Nucleus accumbens (tissue), 56 donors: ENCODE results near the gene MED31.
"Not testable (repeated sequence)": the region's sequence is repeated elsewhere in the genome, so short reads cannot be mapped to it uniquely, and the experiment has no call there.

Source experiments
- DNase-seq, 56 donors: peaks; one replicate each; lab custom pipeline; 2025; lab: John Stamatoyannopoulos, UW

Gene MED31

DNA sequence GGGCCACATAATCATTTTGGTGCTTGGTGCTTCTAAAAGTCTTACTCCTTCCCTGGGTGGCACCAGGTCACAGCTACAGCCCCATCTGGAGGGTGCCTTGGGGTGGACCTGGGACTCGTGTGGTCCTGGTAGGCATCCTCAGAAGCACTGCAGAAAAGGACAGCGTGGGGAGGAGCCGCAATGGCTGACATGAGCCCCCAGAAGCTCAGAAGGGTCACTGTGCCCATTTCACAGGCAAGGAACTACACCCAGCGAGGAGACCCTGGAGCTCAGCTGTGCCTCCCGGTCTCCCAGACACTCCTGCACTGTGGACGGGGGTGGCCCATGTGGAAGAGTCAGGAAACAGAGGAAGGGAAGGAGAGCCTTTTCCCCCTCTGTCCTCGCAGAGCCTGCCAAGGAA is 26.5 kb upstream of the MED31 start:
- no peak for DNase-seq

DNA sequence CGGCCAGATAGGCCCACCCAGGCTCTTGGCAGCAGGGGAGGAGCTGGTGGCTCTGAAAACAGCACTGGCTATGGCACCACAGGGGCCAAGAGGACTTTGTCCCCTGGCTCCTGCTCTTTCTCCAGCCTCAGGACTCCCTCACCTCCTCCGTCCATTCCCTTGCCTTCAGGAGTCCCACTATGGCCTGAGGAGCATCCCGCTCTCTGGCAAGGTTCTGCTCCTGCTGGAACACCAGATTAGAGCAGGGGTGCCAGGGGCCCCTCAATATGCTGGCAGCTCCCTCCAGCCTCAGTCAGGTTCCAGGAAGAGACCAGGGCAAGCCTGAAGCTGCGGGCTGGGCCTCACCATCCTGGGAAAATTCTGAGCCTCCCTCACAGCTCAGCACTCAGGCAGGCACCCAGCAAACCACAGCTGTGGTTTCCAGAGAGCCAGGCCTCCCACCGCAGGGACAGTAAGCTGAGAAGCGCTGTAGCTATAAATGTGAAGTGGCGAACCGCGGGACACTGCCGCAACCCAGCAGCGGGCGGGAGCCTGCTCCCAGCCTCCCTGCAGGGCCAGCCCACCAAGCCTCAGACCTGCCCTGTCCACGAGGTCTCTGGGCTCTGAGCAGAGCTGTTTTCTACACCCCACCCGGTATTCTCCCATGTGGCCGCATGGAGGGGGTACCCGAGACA is 25.9 kb upstream of the MED31 start:
- DNase-seq = no peak

DNA sequence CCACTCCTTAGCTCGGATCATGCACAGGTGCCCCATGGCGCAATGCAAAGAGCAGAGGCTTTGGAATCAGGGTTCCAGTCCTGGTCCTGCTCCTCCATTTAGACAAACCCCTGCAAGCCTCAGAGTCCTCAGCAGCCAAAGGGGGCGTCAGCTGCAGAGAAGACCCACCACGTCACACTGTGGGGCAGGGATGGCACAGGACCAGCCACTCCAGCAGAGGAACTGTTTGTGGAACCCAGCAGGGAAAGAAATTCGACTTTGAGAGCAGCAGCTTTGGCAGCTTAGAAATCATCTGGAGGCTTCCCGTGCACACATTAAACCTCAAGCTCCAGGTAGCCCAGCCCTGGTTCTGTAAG is 25.4 kb upstream of the MED31 start:
- DNase-seq = no peak

DNA sequence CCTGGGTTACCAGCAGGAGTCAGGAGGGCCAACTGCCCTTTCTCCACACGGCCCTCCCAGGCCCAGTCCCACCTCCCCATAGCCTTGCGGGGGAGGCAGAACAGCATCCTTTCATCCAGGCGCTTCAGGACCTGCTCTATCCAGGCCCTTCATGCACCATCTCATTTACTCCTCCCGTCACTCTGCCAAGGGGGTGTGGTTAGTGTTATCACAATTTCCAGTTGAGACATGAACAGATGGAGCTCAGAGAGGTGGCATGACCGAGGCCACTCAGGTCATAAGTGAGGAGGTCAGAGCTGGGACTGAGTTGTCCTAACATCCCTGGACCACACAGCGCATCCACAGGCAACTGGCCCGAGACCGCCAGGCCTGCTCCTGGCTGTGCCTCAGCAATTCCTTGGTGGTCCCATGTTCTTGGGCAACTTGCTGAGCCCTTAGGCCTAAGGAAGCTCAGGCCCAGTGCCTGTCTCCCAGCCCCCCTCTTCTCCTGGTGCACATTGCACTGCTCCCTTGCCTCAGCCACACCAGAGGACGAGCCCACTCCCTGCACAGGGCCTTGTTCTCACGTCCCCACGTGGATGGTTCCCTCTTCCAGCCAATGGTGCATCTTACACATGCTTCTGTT is 23.9 kb upstream of the MED31 start:
- no peak for DNase-seq

- no peak for DNase-seq
Measured at GRCh38 chr17:6674586-6674985, 23.2 kb upstream of the MED31 start.

DNA sequence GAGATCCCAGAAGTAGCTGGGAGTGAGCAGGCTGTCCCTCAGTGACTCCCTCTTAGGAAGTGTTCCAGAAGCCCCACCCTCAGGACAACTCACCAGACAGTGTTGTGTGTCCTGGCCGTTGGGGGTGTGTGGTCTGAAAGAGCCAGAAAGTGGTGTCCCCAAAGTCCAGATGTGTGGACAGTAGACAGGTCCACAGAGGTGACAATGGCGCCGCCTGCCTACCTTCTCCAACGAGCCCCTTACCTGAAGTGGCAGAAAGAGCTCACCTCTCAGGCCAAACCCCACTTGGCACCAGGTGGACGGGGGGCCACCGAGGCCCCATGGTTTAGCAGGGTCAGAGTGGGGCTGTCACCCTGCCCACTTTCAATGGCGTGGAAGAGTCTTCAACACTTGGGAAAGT is 20.0 kb upstream of the MED31 start:
- no peak for DNase-seq

DNA sequence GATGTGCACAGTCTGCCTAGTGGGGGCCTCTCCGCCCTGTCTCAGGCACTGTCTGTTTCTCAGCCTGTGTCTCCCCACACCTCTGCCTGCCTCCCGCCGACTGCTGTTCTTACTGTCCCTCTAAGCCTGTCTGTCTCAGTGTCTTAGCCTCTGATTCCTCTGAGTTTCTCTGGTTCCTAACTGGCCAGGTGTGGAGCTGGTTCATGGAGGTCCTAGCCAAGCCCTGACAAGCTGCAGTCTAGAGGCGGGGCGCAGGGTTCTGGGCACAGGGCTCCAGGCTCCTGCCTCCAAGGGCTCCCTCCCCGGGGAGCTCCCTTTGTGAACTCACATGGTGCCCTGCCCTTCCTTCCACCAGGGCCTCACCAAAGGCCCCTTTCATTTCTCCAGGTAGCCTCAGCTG is 19.6 kb upstream of the MED31 start:
- no peak for DNase-seq

DNA sequence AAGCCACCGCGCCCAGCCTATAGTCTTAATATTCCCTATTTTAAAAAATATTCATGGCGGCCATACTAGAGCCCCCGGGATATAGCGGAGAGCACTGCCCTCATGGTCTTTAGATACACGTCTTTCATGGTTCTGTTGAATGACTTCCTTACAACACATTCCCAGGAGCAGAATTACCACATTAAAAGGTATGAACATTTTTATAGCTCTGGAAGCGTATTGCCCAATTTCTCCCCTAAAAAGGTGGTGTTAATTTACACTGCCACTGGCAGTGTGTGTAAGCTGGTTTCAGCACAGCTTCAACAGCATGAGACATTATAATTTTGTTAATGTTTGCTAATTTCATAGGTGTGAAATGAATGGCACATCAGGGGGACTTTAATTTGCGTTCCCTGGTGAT is 19.2 kb upstream of the MED31 start:
- no peak for DNase-seq

DNA sequence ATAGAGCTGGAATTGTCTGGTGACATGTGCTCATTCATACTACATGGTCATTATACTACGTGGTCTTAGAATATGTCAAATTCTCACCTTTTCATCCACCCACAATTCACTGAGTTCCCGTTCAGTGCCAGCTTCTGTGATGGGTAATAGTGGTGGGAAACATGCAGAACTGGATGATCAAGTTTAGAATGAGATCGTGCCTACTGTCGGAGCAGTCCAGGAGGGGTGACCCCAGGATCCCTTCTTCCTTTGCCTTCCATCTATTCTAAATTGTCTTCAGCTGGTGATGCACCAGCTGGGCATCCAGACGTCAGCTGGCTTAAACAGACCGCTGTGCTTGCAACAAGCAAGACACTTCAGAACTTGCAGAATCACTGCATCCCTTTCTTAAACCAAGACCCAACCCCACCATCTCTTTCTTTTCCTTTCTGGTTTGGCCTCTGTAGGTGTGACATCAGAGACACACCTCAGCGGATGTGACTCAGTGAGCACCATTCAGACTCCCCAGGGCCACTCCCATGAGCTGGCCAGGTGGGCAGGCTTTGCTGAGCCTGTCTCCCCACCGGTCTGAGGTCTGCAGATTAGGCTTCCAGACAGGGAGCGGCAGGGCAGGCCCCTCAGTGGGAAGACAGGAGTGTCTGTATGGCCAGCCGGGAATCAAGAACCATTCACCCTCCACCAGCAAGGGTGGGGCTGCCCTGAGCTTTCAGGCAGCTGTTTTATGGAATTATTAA is 18.2 kb upstream of the MED31 start:
- no peak for DNase-seq

DNA sequence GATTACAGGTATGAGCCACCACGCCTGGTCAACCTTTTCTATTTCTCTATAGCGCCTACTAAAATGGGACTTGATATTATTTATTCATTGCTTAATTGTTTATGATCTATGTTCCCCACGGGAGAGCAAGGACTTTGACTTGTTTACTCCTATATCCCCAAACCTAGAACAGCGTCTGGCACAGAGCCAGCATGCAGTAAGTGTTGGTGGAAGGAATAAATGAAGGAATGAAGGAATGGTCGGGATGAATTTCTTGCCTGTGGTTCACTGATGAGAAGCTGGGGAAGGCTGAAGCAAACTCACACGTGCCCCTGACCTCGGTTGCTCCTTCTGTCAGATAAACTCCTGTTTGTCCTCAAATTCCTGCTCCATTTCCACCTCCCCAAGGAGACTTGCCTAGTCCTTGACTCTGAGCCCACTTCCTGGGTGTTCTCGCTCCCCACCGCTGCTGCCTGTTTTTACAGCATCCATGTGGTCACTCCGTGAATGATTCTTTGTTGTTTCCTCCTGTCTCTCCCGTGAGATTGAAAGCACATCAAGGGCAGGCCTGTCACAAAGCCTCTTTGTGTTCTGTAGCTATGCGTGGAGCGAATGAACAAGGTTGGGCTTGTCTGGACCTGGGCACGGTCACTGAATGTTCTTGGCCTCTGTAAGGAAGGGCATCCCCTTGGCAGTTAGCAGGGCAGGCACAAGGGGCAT is 17.5 kb upstream of the MED31 start:
- DNase-seq = no peak

DNA sequence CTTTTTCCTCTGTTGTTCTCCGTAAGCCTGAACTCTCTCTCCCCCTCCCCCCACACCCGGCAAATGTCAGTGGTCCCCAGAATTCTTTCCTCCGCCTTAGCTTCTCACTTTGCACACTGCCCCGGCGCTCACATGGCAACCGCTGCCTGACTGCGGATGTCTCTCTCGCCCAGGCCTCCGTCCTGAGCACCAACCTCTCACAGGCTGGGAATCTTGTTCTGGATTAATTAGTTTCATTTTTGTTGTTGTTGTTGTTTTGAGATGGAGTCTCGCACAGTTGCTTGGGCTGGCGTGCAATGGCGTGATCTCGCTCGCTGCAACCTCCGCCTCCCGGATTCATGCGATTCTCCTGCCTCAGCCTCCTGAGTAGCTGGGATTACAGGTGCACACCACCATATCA is 16.8 kb upstream of the MED31 start:
- DNase-seq = no peak

DNA sequence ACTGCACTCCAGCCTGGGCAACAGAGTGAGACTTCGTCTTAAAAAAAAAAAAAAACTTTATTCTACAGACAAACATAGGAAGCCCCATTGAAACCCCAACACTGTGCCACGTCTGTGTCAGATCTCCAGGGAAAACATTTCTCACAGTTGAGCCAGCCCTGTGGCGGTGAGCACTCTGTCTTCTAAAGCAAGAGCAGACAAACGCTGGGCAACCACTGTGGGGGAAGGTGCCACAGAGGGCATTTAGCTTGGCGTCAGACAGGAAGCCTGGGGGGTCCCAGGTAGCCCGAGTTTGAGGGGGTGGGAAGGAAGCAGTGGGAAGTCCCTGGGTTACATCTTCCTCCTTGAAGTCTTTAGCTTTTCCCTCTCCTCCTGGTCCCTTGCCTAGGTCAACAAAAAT is 16.1 kb upstream of the MED31 start:
- DNase-seq = no peak

- DNase-seq = no peak
Measured at GRCh38 chr17:6666557-6666956, 15.2 kb upstream of the MED31 start.

DNA sequence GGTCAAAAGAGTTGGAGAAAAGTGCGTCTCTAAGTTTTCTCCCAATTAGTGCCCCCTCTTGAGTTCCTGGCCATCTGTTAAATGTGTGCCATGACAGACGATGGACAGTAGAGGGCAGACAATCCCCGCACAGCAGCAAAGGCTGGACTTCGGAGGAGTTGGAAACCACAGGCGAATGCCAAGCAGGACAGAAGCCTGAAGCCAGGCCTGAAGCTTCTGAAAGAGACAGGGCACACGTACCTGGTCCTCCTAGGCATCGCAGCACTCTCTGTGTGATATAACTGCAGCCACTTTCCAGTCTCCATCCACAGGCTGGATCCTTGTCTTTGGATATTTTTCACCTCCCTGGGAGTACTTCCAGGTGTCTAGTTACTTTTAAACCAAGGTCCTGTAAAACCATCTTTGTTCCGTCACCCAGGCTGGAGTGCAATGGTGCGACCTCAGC is 14.7 kb upstream of the MED31 start:
- peak in 44 of 56 donors; percentile 8 to 83 (median 42) for DNase-seq

DNA sequence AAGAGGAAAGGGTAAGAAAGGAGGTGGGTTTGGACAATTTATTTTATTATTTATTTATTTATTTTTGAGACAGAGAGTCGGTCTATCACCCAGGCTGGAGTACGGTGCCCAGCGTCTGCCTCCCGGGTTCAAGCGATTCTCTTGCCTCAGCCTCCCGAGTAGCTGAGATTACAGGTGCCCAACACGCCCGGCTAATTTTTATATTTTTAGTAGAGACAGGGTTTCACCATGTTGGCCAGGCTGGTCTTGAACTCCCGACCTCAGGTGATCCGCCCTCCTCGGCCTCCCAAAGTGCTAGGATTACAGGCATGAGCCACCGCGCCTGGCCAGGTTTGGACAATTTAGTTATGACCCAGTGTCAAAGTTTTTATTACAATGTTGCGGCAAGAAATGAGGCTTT is 11.8 kb upstream of the MED31 start:
- not testable (repeated sequence) for DNase-seq

- no peak for DNase-seq
Measured at GRCh38 chr17:6661464-6661848, 10.1 kb upstream of the MED31 start.

DNA sequence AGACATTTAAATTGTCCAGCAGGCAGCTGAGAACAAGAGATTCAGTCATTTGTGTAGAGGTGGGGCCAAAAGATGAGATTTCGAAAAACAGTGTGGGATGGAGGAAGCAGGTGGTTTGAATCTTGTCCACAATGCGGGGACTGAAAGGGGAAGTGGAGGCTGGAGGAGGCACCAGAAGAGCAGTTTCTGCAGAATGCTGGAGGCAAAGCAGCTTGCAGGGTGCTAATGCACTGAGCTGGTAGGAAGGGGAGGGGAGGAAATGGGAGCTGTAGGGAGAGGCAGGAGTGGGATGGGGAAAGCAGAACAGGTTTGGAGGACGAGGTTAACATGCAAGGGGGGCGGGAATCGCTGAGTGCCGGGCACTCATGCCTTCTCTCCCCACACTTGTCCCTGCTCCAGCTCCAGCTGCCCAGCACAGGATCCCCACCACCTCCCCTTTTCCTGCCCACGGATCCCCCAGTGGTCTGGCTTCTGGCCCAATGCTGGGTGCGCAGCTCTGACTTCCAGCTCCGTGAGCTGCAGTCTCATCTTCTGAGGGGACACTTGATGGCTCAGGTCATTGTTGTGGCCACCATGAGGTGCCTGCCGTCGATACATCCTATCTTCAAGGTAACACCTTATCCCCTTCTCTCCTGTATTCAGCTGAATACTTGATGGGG is 9.5 kb upstream of the MED31 start:
- peak in 4 of 56 donors; percentile 11 to 31 (median 22) for DNase-seq

- no peak for DNase-seq
Measured at GRCh38 chr17:6660101-6660500, 8.7 kb upstream of the MED31 start.

GRCh38 chr17:6658411-6658810 is 7.0 kb upstream of the MED31 start:
- DNase-seq = not testable (repeated sequence)

DNA sequence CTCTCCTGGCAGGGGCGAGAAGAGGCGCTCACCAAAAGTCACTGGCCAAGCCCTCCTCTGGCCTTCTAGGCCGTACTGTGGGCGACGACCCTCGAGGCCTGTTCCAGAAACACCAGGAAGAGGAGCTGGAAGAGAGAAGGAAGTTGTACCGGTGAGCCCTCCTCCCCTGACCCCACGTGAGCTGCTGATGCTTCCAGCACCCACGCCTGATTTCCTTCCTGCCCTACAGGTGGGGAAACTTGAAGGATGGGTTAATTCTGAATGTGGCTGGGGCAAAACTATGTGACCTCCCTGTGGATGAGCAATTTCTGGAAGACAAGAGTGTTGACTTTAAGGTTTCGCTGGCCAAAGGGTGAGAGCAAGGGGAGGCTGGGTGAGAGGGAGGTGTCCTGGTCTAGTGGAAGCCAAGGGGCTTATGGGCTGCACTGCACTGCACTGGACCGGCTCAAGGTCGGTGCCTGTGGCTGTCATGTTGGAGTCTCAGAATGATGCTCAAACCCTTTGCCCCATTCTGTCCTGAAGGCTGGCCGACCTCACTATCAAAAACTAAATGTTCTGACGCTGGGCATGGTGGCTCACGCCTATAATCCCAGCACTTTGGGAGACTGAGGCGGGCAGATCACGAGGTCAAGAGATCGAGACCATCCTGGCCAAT is 6.4 kb upstream of the MED31 start:
- DNase-seq = peak in 2 of 56 donors; percentile 24 to 33
